Measurements from ENCODE around the gene KAZN. TPM values are rescaled to one million over a fixed set of nuclear protein-coding genes. Genes with fewer than 3 reads are reported as not detected.

The KAZN gene
- polyA plus RNA-seq, 1 of the 3 experiments (the other 2 are of a cell fraction), result 6.8 TPM

GRCh38 chr1:15031251-15031933 lies 432.9 kb downstream of the KAZN start:
- Histone ChIP-seq H3K4me2 (no peak overlapping the region), H3K4me1 (ENCODE audit: control insufficient read depth in 1 of 2, insufficient read depth in 2 of 2, low read depth in 1 of 2, low read length in 1 of 2) (no peaks in the 10 kb centered on the region), H3K9ac (no peak overlapping the region), H3K27ac (ENCODE audit: low read depth in 2 of 2, low read length in 1 of 2) (no peak overlapping the region), H3K27me3 (ENCODE audit: insufficient read depth) (no peaks in the 10 kb centered on the region), H3K4me3 (ENCODE audit: low read depth in 2 of 2, low read length in 1 of 2) (no peak overlapping the region), H3F3A (replicated peaks; ENCODE audit: insufficient read depth) (peaks cover 6% of the 10 kb centered on the region), H4K20me1 (ENCODE audit: insufficient read depth) (peaks cover 11% of the 10 kb centered on the region; the same call in 1 of the 2 replicates), H3K36me3 (replicated peaks in 1 of 2; ENCODE audit: control insufficient read depth in 1 of 2, insufficient read depth in 2 of 2, low read length in 1 of 2) (no peaks in the 10 kb centered on the region), H3K9me2 (no peaks in the 10 kb centered on the region), H2AFZ (ENCODE audit: low read depth) (no peak overlapping the region), H3K9me3 (no peaks in the 10 kb centered on the region), H3K79me2 (ENCODE audit: insufficient read depth) (peaks cover 48% of the 10 kb centered on the region; the same call in 1 of the 2 replicates)
- WGBS (ENCODE audit: low lambda C conversion rate), result 93% methylated on average over 7 of the region's 8 CpGs
- TF ChIP-seq FOSL2 (IDR thresholded peaks at IDR 0.05; ENCODE audit: borderline replicate concordance, low read depth) (no peak), RAD21 (IDR thresholded peaks at IDR 0.05; ENCODE audit: low read length) (no peak), YY1 (IDR thresholded peaks at IDR 0.05; ENCODE audit: low read depth) (no peak), GABPA (IDR thresholded peaks at IDR 0.05; ENCODE audit: low read depth) (no peak), SIN3A (IDR thresholded peaks at IDR 0.05; ENCODE audit: borderline replicate concordance, low read depth, low read length) (no peak), IRF3 (IDR thresholded peaks at IDR 0.05; ENCODE audit: low read depth, low read length) (no peak), RCOR1 (IDR thresholded peaks at IDR 0.05; ENCODE audit: low read length) (no peak), SMC3 (IDR thresholded peaks at IDR 0.05; ENCODE audit: low read depth, low read length) (no peak), EP300 (IDR thresholded peaks at IDR 0.05; ENCODE audit: borderline replicate concordance in 1 of 2, low read depth in 1 of 2, low read length in 1 of 2) (no peak), EZH2phosphoT487 (IDR thresholded peaks at IDR 0.05; ENCODE audit: borderline replicate concordance, low read depth) (no peak), USF2 (IDR thresholded peaks at IDR 0.05; ENCODE audit: borderline replicate concordance, low read depth, low read length) (no peak), TAF1 (IDR thresholded peaks at IDR 0.05; ENCODE audit: borderline replicate concordance, low read depth, low read length) (no peak), NRF1 (IDR thresholded peaks at IDR 0.05; ENCODE audit: low read depth, low read length) (no peak), TEAD4 (IDR thresholded peaks at IDR 0.05; ENCODE audit: borderline replicate concordance, insufficient read depth) (no peak), RXRA (IDR thresholded peaks at IDR 0.05; ENCODE audit: borderline replicate concordance, low read depth) (no peak), MXI1 (IDR thresholded peaks at IDR 0.05; ENCODE audit: low read depth, low read length) (no peak), REST (IDR thresholded peaks at IDR 0.05; ENCODE audit: low read depth, low read length) (no peak), CTCF (IDR thresholded peaks at IDR 0.05) (no peak), TCF12 (IDR thresholded peaks at IDR 0.05) (no peak)
- DNase-seq, result no peak
- ChIA-PET CTCF (interaction anchor here (1.2 to 4.1 kb wide), 3 partner anchors 16 to 918 kb away, joined by 3 to 15 read pairs (median 4); no protein-coding TSS in a partner anchor), POLR2A (no interaction called here)
